GM18907 (cell line): ENCODE results near the gene CDCA4.

Experiments
- ATAC-seq: cut with Tn5 transposase; IDR thresholded peaks from one replicate; pipeline ENCODE4 v1.9.1; 2021; ENCODE audit warnings: mild to moderate bottlenecking, moderate library complexity; ENCODE audit not compliant: unreplicated experiment

CDCA4 gene

DNA sequence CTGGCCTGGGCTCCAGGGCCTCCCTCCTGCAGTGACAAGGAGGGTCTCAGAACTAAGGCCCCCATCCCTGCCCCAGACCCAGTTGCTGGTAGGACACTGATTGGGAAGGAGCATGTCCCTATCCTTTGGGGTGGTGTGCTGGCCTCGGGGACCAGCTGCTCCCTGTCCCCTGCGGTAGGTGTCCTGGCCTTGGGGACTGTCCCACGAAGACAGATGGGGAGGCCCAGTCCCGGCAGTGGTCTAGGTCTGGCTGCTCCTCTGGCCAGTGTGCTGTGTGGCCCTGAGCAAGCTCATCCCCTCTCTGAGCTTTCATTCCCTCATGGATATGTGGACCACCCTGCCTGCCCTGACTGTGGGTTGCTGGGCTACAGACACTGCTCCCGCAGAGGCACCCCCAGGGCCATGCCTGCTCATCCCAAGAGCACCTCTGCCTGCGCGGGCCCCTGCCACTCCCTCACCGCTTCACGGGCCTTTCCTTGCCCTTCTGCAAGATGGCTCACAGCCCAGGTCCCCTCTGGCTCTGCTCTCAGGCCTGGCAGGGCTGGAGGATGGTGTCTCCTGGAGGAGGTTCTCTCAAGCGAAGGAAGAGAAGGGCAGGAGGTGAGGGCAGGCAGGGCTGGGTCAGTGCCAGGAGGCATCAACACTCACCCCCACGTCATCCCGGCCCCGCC, 55.2 kb downstream of the CDCA4 start:
- no peak for ATAC-seq

DNA sequence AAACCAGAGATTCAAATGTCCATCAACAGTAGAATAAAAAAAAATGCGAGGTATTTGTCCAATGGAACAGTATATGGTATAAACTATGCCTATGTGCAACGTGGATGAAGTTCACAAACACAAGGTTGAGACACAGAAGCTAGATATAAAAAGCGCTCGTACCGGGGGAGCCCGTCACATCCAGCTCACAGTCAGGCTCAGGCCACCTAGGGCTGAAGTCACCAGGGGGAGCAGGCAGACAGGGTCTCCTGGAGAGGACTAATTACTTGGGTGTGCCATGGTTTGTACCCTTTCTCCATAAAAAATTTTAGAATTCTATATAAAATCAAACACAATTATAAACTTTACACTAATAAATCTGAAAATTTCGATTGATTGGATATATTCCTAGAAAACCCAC, 56.3 kb downstream of the CDCA4 start:
- no peak for ATAC-seq
